ENCODE measurements around the gene CLSTN2.

The CLSTN2 gene

DNA sequence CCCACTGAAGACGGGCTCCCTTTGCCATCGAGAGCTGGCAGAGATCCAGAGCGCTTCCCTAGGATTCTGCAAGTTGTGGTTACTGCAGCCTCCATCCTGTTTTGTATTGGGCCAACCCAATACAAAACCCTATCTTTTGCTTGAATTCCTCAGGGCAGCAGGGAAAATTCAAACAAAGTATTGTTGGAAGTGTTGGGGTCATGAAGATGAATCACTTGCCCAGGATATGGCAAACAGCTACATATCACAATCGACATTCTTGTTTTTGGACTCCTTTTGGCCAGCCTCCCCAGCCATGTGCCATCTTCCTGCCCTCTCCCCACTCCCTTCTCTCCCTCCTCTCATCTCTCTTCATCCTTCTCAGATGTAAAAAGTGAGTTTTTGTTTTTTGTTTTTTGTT is 642.9 kb downstream of the CLSTN2 start:
- DNase-seq, result no peak

DNA sequence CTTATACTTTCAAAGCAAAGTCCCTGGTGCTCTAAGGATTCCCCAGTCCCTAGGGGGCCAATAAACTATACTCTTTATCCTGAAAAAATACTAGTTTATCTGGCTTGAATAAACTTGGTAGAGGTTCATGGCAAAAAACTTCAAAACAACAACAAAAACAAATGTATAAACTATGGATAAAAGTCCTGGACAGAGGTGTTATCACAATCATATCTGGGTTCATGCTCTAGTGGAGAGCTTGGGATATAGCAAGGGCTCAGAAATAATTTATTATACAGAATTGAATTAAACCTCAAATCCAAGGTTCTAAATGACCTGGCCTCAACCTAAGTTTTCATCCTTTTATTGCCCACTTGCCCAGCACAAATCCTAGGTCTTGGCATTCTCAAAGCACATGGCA is 644.3 kb downstream of the CLSTN2 start:
- DNase-seq, result no peak

DNA sequence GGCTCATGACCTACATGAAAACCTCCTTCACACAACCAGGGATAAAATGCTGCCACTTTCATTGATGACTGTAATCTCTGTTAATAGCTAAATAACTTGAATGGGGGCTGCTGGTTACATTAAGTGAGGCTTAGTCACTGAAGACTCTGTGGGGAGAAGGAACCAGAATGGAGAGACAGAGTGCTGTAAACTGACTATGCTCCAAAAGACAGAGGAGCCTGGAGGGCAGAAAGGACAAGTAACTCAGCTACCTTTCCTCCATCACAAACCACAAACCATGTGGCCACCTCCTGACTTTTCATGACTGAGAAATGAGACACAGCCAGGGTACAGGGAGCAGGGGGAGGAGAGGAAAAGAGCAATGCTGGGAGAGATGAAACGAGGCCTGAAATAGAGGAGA is 645.8 kb downstream of the CLSTN2 start:
- no peak for DNase-seq

DNA sequence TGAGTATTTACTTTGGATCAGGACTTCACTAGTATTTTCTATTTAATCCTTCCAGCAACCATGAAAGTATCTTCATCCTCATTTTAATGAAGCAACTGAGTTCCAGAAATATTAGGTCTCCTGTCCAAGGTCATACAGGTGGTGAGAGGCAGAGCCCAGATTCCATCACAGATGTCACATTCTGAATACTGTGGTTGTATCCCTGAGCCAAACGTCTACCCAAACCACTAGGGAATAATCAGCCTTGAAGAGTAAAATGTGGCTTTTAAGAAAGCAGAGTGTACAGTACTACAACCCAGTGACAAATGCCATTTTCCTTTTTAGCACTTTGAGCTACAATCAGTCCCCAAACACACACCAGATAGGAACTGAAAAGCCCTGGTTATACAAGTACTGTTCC is 649.6 kb downstream of the CLSTN2 start:
- no peak for DNase-seq

DNA sequence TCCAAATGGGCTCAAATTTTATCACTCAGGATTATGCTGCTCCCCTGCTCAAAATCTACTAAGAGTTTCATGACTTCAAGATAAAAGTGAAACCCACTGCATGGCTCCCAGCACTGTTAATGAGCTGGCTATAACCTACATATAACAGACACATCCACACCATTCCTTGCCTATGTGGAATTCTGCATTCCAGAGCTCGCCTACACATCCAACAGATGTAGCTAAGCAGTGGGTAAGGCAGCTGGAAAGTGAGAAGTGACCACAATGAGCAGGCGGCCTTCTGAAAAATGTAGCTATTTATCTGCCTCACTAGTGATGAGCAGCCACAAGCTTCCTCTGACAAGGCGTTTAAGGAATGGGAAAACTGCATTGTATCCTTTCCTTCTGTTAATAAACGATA is 650.8 kb downstream of the CLSTN2 start:
- no peak for DNase-seq

DNA sequence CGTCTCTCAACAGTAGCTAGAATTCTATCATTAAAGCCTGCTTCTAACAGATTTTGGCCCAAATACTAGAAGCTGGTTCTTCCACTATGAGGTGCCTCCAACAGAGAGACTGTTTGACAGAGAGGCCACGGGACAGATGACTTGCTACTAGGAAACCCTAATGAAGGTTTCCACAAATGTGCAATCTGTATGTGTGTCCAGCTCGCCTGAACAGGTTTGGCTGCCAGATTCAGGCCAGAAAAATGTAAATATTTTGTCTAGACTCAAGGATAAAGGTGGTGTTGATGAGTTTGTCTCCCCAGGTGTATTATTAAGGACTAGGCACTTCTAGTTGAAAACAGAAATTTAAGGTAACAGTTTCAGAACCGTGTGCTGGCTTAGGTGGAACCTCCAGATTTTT is 651.3 kb downstream of the CLSTN2 start:
- no peak for DNase-seq

DNA sequence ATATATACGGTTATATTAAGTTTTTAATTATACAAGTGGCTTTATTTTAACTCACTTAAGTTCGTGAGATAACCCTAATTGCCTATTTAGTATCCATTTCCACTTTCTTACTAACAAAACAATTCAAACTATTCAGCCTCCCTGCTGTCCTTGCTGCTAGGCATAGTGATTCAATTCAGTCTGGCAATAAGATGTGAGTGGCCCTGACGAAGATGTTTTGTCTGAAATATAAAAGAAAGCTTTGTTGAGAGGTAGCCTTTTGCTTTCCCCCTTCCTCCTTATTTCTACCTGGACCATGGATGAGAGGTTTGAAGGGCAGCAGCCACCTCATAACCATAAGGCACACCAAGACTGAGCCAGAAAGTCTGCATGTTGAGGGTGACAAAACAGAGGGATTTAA is 653.6 kb downstream of the CLSTN2 start:
- DNase-seq, result no peak

DNA sequence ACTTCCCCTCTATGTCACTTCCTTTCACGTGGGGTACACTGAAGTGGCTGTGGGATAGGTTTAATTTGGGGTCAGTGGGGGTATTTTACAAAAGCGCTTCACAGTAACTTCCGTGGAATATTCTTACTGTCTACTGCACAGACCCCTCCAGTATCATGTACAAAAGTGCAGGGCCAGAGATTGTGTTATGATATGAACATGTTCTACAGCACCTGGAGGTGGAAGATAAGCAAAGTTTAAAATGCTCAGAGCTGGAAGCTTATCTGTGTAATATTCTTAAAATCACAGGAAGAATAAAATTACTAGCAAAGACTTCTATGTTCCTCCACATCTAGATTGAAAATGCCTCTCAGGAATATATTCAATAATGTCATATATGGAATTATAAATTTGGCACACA is 658.8 kb downstream of the CLSTN2 start:
- no peak for DNase-seq

DNA sequence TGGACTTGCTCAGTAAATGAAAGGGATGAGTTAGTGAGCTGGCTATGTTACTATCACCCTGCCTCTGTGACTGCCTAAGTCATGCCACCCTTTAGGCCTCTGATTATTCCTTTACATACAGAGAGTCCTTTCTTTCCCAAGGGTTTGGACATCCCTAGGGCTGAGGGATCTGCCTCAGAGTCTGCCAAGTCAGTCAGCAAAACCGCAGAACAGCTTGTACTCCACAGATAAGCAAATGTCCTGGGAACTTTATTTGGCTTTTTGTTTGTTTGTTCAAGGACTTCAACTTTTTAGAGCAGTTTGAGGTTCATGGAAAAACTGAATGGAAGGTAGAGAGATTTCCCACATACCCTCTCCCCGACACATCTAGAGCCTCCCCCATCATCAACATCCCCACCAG is 660.3 kb downstream of the CLSTN2 start:
- DNase-seq, result no peak

DNA sequence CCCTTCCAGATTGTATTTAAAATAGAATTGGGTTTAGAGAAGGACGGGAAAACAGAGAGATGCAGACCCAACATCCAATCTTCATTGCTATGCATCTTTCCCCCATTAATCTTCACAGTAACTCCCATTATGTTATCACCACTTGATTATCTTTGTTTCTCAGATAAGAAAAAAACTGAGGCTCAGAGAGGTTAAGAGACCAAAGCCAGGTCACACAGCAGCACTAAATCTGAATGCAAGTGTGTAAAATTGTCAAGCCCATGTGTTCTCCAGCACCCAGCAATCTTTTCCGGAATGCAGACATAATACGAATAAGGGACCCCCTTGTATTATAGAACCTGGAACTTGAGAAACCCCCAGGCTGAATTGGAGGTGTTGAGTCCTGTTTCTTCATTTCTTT is 662.4 kb downstream of the CLSTN2 start:
- DNase-seq, result no peak

DNA sequence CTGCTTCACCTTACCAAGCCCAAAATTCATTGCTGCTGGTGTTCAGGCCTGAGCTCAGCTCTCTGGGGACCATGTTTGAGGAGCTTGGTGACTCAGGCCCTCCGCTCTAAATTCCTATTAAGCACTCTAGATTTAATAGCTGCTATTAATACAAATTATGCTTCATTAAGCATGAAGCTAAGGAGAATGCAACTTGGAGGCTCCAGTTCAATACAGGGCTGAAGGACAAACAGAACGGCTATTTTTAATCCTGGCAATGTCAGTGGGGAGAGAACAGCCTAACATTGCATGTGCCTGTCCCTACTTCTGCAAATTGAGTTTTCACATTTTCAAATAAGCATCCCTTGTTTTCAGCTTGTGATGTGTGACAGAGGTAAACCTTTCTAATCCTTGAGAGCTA is 662.8 kb downstream of the CLSTN2 start:
- no peak for DNase-seq

DNA sequence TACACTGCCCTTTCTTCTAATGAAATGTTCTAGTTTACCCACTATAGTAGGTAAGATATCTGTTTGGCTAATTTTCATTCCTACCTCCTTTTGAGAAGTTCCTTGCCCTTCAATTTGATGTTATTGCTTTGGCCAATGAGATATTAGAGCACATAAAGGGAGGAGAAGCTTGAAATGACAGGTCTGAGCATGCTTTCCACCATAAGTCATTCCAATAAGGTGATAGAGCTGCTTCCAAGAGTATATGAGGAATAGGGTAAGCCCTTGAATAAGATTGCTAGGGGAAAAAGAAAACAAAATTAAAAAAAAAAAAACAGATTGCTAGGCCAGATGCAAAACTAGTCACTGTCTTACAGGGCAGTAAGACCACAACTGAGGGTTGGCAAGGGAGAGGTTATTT is 664.0 kb downstream of the CLSTN2 start:
- DNase-seq, result no peak

DNA sequence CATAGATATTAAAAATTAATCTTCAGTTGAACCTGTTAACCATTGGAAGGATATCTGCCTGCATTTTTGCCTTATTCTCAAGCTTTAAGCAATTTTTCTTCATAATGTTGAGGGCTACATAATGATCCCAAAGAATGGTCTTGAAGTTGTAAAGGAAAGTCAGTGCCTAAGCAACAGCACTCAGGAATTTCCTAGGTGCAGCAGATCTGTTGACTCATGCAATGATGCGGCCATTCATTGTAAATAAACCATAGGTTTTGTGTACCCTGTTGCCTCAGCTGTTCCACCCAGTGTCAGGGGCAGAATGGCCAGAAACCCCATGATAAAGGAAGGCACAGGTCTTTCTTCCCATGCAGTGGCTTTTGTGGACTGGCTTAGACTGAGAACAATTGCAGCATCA is 664.5 kb downstream of the CLSTN2 start:
- no peak for DNase-seq

DNA sequence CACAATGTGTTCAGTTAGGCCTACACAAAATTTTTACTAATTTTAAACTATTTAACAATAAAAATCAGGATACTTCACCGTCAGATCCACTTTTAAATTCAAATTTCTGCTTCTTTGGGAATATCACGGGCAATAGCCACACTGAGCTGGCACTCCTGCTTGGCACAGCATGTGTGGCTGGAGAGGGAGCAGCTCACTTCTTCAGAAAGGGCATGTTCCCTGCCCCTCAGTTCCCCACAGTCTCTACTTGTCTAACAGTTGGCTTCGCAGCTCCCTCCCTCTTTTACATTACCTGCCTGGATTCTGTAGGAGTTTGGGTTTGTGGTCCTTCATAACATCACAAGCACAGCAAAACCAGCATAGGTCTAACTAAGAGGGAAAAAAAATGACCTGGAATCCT is 666.9 kb downstream of the CLSTN2 start:
- no peak for DNase-seq

DNA sequence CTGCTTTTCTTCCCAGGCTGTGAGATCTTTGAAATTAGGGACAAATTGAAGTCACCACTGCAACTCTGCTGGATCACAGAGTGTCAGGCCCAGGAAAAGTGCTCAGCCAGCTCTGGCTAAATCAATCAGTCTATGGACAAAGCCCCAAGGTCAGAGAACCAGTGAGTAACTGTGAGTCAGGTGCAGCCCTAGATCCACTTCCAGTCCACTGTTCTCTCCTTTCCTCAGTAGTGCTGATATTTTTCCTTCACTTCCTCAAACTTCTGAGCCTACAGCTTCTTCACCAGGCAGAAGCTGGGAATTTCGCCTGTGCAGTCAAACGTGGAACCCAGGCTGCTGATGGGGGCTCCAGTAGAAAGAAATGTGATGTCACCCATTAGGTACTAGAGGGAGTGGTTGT is 667.8 kb downstream of the CLSTN2 start:
- DNase-seq, result no peak

DNA sequence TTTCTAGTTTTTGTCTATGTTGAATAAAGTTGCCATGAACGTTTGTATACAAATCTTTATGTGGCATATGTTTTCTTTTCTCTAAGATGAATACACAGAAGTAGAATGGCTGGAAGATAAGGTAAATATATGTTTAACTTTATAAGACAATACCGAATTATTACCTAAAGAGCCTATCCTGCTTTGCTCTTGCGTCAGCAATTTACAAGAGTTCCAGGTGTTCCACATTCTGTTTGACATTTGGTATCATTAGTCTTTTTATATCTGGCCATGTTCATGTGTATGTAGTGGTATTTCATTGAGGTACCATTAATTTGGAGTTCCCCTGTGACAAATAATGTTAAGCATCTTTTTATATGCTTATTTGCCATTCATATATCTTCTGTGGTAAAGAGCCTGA is 668.8 kb downstream of the CLSTN2 start:
- no peak for DNase-seq

DNA sequence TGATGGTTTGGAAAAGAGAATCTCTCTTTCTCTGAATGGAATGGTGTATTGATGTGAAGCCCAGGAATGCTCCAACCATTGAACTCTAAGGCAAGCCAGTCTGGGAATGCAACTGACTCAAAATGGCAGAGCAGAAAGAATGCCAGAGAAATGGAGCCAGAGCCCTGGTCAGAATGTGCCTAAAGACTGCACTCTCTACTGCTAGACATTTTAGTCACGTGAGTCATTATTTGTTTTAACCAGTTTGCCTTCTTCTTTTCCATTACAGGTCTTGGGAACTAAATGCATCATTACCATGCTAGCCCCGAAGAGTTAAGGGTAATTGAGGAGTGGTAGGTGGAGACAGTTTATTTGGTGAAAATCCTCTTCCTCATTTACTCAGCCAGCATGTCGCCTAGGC is 675.6 kb downstream of the CLSTN2 start:
- no peak for DNase-seq

DNA sequence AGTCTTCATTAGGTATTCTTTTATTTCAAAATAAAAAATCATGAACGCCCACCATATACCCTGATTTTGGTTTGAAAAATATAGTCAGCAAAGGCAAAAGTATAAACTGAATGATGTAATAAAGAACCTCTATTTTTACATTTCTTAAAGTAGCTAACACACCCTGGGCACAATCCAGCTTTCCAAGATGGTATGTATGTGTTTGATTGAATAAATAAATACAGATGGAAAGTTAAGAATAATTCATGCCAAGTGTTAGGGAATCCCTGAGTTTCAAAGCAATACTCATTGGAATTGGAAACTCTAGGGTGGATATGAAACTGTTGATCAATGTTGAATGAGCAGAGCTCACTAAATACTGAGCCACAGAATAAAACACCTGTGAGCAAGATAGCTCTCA is 679.0 kb downstream of the CLSTN2 start:
- DNase-seq, result no peak

DNA sequence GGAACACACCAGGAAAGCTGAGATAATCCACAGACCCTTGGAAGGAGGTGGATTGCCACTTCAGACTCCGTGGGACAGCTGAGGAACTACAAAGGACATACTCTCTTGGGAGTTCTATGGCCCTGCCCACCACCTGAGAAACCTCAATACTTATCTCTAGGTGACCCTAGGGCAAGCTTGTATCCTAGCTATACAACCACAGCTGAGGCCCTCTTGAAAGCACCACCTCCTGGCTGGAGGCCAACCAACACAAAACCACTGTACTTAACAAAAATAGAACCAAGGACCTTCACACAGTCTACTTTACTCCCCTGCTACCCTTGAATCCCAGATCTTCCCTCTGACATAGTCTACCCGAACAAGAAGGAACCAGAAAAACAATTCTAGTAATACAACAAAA is 682.1 kb downstream of the CLSTN2 start:
- DNase-seq, result no peak

DNA sequence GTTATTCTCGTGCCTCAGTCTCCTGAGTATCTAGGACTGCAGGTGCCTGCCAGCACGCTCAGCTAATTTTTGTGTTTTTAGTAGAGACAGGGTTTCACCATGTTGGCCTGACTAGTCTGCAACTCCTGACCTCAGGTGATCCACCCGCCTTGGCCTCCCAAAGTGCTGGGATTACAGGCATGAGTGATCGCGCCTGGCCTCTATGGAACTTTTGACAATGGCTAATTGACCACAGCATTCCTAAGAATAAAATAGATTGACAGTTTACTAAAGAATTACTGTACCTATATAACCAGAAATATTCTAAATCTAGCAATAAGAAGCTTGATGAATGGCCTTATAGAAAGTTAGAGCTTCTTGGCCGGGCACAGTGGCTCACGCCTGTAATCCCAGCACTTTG is 691.9 kb downstream of the CLSTN2 start:
- DNase-seq, result no peak
